GM21515 (cell line): ENCODE data around the gene TTLL5.

Source experiments
- ATAC-seq: cut with Tn5 transposase; IDR thresholded peaks from one replicate; pipeline ENCODE4 v1.9.1; 2021; ENCODE audit not compliant: unreplicated experiment

The TTLL5 gene

DNA sequence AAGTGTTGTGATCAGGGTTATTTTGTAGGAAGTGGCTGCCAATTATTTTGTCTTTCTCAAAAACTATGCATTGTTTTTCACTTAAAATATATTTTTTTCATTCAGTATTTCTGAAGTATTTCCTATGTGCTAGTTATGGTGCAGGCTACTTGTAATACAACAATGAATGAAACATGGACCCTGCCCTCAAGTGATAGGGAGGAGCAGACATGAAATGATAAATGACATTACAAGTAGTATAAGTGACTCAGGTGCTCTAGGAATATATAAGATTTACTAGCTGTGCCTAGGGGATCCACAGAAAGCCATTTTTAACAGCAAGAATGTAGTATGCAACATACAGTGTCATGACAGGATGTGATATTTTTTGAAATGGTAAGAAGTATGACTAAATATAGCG is 65.3 kb downstream of the TTLL5 start:
- no peak for ATAC-seq

DNA sequence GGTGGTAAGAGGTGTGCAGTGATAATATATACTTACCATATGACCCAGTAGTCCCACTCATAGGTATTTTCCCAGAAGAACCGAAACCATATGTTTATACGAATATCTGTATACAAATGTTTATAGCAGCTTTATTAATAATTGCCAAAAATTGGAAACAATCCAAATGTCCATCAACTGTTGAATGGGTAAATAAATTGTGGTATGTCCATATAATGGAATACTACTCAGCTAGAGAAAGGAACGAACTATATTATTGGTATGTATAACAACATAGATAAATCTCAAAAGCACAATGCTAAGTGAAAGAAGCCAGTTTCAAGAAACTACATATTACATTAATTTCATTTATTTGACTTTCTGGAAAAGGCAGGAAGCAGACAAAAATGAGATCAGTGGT is 66.1 kb downstream of the TTLL5 start:
- no peak for ATAC-seq

DNA sequence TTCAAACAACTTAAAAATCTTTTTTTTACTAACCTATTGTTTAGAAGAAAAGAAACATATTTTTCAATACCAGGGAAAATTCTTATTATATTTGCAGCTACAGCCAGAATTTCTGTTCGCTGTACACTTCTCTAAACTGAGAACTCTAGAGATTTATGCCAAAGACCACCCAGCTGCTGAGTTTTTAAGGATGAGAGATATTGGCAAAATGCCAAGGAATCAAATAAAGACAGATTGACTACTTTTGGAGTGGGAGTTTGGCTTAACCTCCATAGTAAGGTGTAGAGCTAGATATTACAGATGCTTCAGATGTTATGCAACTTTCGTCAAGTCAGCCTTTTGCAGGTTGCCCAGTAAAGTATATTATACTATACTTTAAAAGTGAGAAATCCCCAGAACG is 71.8 kb downstream of the TTLL5 start:
- no peak for ATAC-seq

DNA sequence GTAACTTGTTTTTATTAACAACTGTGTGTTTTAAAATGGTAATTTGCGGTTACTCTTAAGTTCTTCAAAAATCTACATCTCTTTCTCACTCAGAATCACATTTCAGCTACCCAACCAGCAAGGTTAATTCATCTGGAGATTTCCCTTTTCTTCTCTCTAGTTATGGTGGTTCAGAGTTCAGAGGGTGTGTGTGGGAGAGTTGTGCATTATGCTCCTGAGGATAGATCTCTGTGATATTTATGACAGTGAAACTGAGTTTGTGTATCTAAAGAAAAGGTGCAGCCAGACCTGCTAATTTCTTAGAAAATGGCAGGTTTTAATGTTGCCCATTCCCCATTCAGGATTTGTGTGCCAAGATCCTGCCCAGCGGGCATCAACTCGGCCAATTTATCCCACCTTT is 73.8 kb downstream of the TTLL5 start:
- ATAC-seq: no peak

DNA sequence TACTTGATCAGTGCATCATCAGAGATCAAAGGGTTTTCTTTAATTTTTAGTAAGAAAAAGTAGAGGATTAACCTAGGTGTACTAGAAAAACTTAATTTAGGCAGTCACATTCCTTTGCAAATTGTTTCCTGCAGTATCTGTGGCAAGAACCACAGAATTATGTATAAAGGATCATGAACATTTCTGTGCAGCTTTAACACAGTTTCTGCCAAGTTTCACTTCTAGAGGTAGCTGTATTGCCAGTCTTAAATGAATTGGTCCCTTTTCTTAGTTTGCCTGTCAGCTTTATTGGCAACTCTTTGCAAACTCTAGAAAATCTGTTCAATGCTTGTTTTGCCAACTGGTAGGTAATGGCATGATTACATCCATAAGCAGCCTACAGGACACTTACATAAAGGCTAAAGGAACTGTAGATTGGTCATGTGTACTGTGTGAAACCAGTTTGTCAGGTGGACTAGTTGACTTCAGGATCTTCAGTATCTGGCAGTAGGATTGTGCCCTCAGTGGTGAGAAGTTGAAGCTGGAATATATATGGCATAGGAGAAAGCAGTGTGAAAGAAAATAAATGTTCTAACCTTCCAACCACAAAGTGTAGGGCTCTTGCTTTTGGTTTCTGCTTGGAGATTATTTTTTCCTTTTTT is 75.9 kb downstream of the TTLL5 start:
- ATAC-seq: no peak

DNA sequence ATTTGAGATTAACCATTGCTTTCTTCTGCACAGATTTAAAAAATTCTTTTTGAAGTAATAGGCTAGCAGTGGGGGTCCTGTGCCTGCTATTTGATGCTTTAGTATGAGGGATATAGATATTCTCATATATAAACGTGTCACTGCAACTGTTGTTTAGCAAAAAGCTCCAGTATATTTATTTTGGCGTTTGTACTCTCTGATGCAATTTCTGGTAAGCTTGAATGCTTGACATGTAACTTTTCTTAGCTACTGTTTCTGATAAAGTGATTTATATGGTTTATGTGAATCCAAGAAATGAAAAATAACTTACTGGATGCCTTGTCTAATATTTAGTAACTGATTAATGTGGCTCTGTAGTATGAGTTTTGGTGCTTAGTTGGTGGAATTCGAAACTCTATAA is 77.1 kb downstream of the TTLL5 start:
- no peak for ATAC-seq

DNA sequence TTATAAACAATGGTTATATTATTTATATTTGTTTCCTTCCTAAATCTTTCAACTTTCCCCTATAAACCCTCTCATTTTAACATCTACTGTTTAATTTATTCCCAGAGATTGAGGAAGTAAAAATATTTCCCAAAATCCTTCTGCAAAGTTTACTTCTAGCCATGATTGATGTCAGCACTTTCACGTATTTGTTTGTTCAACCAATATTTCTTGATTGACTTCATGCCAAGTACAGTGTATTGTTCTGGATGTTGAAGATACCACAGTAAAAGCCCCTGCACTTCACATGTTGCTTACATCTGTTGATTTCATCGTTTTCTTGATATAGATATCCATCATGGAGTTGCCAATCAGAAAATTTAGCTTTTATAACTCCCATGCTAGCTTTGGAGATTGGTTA is 81.8 kb downstream of the TTLL5 start:
- ATAC-seq: no peak

DNA sequence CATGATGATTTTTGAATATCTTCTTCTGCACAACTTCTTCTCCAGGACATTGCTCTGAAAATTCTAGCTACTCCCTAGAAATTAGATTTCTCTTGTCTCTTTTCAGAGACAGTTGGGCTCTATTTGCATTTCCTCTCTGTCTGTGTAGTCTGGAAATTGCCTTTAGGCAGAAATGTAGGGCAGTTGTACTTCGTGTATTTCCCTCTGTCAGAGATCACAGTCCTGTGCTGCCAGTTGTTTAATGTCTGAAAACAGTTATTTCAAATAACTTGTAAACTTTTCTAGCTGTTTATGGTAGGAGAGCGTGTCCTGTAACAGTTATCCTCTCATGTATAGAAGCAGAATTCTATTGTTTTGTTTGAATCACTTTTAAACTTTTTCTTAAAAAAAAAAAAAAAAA is 86.9 kb downstream of the TTLL5 start:
- no peak for ATAC-seq

DNA sequence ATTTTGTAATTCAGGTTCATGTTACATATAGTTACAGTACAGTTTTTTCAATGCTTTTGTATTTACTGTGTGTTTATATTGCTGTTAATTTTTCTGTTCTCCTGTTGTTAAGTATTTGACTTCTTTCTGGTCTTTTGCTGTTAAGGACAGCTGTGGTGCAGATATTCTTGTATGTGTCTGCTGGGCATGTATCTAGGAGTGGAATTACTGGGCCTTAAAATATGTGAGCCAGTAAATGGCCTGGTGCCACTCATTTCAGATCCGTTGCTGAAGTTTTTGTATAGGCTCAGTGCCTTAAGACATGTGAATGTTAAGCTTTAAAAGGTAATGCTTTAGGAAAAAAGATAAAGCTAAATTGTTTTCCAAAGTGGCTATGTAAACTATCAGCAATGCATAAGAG is 87.3 kb downstream of the TTLL5 start:
- ATAC-seq: no peak

DNA sequence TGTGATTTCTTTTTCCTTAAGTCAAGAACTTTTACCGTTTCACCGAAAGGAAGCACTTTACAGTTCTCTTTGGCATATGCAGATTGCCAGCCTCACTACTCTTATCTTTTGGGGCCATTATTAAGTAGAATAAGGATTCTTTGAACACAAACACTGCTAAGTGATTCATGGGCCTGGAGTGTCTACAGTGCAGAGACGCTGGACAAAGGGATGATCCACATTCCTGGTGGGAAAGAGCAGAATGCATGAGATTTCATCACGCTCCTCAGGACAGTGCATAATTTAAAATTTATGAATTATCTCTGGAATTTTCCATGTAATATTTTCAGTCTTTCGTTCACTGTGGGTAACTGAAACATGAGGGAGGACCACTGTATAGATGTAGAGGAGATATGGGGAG is 90.2 kb downstream of the TTLL5 start:
- no peak for ATAC-seq

DNA sequence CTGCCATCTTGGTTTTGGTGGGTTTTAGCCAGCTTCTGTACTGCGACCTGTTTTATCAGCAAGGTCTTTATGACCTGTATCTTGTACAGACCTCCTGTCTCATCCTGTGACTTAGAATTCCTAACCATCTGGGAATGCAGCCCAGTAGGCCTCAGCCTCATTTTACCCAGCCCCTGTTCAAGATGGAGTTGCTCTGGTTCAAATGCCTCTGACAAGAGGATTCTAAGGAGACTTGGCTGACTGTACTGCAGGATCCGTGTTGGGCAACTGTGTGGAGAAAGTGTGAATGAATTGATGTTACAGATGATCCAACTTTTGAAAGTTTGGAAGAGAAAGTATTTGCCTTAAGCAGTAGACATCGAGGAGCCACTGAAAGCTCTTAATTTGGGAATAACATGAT is 91.0 kb downstream of the TTLL5 start:
- no peak for ATAC-seq

DNA sequence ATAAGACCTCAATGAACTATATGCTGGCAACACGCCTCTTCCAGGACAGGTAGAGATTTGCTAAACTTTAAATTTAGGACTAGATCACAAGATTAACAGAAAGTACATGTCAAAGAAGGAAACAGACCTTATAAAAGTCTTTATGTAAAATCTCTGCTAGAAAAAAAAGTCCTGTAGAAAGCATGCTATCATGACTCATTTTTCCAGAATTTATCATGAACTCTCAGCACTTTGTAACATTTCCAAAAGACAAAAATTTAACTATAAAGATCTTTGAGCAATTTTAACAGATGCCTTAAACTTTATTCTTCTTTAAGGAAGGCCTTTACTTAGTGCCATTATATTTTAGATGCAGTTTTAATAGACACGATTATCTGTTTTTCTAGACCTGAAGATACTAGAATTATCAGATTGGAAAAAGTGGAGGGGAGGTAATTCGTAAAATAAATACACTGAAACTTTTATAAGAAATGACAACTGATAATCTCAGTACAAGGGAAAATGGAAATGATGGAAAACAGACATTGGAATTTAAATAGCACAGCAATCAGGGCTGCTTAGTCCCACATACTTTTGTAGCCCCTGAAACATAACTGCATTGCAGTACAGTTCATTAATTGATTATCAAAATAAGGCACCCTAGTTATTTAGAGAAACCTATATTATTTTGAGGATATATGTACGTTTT is 92.0 kb downstream of the TTLL5 start:
- no peak for ATAC-seq

DNA sequence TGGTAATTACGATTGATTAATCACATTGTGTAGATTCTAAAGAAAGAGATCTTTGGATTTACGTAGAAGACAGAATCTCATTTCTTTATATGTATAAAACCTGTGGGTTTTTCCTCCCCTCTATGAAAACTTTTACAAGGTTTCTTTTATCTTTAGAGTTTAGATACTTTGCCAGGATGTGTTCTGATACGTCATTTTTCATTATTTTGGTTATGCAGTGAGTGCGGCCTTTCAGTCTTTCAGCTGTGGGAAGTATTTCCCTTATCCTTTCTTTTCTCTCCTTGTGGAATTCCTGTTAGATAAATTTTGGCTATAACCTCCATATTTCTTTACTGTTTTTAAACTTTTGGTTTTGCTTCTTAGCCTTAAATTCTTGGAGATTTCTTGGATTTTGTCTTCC is 92.7 kb downstream of the TTLL5 start:
- ATAC-seq: no peak

DNA sequence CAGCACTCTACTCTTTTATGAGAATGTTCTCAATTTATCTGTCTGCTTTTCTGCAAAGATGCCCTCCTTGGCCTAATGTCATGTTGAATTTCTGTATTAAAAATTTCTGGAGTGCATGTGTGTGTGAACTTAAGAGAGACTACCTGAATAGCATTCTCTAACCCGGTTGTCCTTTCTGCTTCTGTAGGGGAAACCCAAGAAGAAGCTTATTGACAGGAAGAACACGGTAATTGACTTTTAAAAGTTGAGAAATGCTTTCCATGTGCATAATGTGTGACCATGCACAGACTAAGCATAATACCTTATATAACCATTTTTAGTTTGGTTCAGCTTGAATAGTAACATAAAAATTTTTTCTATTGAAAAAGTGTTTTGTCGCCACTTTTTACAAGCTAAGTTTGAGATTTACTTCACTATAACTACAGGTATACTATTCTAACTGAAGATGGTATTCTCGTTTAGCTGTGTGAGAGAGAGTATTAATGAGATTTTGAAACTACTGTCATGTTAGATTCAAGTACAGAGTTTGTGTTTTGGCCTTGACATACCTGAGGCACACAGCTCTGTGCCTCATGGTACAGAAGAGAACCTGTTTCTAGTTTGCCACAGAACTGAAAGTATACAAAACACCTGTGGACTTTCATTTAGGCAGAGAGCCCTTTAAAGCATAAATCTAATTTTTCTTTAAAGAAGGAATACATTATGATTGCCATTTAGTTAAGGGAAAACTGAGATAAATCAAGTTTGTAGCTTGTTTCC is 96.8 kb downstream of the TTLL5 start:
- ATAC-seq: no peak

DNA sequence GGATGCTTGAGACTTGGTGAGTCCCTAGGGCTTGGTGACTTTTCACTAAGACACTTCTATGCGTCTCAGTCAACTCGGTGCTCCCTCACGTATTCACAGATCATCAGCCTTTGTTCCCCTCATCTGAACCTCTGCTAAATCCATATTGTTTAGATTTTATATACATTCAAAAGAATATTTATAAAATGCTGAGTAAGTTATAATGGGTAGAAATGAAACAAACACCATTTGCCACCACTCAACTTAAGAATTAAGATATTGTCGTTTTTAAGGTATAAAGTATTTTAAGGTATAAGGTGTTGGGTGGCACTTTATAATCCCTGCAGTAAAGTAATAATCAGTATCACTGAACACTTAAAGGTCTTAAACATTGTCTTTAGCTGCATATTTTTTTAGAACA is 103.0 kb downstream of the TTLL5 start:
- no peak for ATAC-seq

DNA sequence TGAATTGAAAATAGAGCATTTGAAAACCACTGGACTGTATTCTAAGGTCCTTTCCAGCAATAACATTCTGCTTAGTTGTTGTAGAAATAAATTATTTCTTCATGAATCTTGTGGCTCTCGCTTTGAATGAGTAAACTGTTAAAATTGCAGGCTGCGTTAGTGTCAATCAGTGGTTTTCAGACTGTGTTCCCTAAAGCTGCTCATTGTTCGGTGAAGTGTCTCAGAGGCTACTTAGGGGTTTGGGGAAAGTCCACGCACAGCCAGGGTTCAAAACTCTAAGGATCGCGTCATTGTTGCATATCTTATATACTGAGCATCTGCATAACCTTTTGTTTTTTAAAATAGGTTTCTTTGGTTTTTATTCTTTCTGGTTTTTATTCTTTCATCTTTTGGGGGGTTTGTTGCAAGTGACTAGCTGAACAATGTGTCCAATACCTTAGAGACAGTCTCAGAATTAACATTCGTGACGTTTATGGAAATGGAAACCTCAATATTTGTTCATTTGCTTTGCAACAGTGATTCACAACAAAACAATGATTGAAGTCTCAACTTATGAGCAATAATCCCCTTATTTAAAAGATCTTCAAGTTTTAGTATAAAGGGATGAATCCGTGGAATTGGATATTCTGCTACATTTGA is 108.1 kb downstream of the TTLL5 start:
- no peak for ATAC-seq

DNA sequence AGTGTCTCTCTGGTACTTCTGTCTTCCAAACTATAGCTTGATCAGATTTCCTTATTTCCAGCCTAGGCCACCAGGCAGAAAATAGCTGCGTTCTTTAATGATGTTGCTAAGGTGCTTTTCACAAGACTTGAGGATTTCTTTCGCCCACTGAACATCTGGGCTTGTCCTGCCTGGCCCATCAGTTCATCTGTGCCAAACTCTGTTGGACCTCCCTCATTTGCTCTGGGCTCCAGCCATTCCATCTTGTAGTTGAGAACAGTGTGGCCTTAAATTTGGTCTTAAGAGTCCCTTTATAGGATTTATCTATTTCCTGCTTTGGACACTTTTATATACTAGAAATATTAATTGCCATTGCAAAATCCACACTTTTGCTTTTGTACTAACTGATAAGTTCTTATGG is 109.6 kb downstream of the TTLL5 start:
- ATAC-seq: no peak

DNA sequence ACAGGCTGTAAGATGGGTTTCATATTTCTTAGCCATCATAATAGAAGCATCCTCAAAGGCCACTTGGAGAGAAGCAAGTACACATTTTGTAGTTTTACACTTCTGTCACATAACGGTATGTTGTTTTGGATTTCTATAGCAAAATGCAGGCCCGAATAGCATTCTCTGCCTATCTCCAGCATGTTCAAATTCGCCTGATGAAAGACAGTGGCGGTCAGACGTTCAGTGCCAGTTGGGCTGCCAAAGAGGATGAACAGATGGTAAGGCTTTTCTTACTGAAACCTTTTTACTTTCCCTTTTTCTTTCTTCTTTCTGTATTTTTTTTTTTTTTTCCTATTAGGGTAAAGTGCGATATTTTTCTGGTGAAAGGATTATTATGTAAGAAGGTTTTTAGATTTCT is 110.5 kb downstream of the TTLL5 start:
- no peak for ATAC-seq

DNA sequence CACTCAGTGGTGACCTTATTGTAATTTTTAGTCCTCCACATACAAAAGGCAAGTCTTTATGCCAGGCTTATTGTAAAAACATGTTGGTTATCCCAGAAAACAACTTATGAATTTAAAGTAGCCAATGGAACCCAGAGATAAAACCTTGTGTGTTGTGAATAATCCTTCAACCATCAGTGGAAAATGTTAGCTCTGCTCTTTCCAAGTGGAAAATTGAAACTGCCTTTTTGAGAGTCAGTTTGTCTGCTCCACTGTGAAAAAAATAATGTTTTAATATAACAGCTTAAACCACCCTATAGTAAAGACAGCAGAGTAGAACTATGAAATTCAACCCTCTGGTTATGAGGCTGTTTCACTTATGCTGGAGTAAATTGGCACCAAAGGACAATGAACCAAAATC is 112.0 kb downstream of the TTLL5 start:
- ATAC-seq: no peak

DNA sequence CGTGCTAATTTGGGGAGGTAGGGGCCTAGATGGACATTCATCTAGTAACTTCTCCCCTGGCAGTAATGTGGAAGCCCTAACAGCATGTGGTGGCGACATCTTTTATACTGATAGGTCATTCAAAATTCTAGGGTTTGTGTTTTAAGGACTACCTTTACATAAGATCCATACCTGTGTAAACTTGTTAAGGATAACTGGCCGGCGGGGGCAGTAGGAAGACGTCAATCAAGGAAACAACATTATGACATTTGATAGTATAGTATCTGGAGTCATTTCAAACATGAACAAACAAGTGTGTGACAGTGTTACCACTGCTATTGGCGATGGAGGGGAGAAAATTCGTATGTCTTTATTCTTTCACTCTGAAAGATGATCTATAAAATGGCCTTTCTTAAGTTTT is 120.0 kb downstream of the TTLL5 start:
- ATAC-seq: no peak

DNA sequence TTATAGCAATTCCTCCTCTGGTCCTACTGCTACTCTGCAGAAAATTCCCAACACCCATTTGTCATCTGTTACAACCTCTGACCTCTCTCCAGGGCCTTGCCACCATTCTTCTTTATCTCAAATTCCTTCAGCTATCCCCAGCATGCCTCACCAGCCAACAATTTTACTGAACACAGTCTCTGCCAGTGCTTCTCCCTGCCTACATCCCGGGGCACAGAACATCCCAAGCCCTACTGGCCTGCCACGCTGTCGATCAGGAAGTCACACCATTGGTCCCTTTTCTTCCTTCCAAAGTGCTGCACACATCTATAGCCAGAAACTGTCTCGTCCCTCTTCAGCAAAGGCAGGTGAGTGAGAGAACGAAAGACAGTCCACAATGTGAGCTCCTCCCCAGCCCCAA is 122.1 kb downstream of the TTLL5 start:
- ATAC-seq: no peak
